Measurements from ENCODE around the gene IL4R.
"Not testable (repeated sequence)": the region's sequence is repeated elsewhere in the genome, so short reads cannot be mapped to it uniquely, and the experiment has no call there.

The IL4R gene

DNA sequence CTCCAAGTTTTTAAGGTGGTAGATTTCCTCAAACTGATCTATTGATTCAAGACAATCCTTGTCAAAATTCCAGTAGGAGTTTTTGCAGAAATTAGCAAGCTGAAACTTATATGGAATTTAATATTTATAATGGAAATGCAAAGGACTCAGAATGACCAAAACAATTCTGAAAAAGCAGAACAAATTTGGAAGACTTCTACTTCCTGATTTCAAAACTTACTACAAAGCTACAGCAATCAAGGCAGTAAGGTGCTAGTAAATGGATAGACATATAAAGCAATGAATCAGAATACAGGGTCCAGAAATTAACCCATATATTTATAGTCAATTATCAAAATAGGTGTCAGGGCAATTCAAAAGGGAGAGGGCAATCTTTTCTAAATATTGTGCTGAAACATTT is 76.4 kb downstream of the IL4R start:
- no peaks in the 10 kb centered on the region for H3K4me1 ChIP-seq (ENCODE audit: insufficient read depth, low read length)
- no peak overlapping the region for H3K9ac ChIP-seq (ENCODE audit: low read depth, low read length)
- H3K9me3 ChIP-seq (ENCODE audit: control insufficient read depth, insufficient read depth, low read length) = no peaks in the 10 kb centered on the region; the same call in 1 of the 2 replicates
- no peaks in the 10 kb centered on the region for H3K36me3 ChIP-seq (ENCODE audit: insufficient read depth, low read length)

GRCh38 chr16:27392671-27393070 is 78.9 kb downstream of the IL4R start:
- Histone ChIP-seq H3K4me1 (ENCODE audit: insufficient read depth, low read length) (no peaks in the 10 kb centered on the region), H3K9me3 (ENCODE audit: control insufficient read depth, insufficient read depth, low read length) (no peaks in the 10 kb centered on the region; the same call in 1 of the 2 replicates), H3K9ac (ENCODE audit: low read depth, low read length) (no peak overlapping the region), H3K36me3 (ENCODE audit: insufficient read depth, low read length) (no peaks in the 10 kb centered on the region)

DNA sequence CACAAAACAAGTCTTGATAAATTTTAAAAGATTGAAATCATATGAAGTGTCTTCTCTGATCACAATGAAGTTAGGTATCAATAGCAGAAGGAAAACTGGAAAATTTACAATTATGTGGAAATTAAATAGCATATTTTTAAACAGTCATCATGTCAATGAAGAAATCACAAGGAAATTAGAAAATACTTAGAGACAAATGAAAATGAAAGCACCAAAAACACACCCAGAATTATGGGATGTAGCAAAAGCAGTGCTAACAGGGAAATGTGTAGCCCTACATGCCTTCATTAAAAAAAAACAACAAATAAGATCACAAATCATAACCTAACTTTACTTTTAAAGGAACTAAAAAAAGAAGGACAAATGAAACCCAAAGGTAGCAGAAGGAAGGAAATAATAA is 80.7 kb downstream of the IL4R start:
- H3K9ac ChIP-seq (ENCODE audit: low read depth, low read length) = no peak overlapping the region
- no peaks in the 10 kb centered on the region for H3K36me3 ChIP-seq (ENCODE audit: insufficient read depth, low read length)
- no peaks in the 10 kb centered on the region; the same call in 1 of the 2 replicates for H3K9me3 ChIP-seq (ENCODE audit: control insufficient read depth, insufficient read depth, low read length)
- no peaks in the 10 kb centered on the region for H3K4me1 ChIP-seq (ENCODE audit: insufficient read depth, low read length)

GRCh38 chr16:27398341-27398893 is 84.6 kb downstream of the IL4R start:
- not testable (repeated sequence) for H3K4me1 ChIP-seq (ENCODE audit: insufficient read depth, low read length); H3K9me3 ChIP-seq (ENCODE audit: control insufficient read depth, insufficient read depth, low read length); H3K36me3 ChIP-seq (ENCODE audit: insufficient read depth, low read length); H3K9ac ChIP-seq (ENCODE audit: low read depth, low read length)

DNA sequence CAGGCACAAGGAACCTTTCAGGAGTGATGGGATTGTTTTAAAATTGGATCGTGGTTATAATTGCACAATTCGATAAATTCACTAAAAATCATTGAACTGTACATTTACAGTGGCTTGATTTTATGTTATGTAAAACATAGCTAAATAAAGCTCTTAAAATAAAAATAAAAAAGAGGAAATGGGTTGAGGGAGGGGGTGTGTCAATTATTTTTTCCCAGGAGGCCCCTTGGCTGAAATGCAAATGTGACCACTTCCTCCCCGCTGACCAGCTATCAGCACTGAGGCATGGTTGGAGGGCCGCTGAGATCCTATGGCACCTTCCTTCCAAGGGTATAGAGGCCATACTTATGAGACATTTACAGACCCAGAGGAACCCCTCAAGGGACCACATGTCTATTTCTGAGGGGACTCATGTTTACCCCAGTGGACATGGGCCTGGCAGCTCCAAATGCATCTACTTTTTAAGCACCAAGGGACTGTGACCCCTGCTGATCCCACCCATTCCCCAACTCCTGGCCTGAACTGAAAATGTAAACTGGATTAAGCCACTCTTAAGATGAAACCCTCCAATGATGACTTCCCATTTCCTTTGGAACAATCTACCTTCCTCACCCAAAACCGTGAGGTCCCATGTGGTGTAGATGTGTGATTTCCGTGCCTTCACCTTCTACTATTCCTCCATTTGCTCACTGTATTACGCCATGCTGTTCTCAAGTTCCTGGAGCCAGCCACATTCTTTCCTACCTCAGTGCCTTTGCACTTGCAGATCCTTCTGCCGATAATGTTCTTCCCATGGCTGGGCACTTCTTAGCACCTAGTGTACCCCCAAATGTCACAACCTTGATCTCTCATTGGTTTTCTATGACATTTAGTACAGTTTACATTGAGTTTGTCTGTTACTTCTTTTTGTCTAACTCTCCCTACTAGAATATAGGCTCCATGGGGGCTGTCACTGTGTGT is 85.4 kb downstream of the IL4R start:
- Histone ChIP-seq H3K9ac (ENCODE audit: low read depth, low read length) (no peak overlapping the region), H3K9me3 (ENCODE audit: control insufficient read depth, insufficient read depth, low read length) (no peaks in the 10 kb centered on the region), H3K36me3 (ENCODE audit: insufficient read depth, low read length) (no peaks in the 10 kb centered on the region), H3K4me1 (ENCODE audit: insufficient read depth, low read length) (peaks cover 6% of the 10 kb centered on the region; the same call in 1 of the 2 replicates)

DNA sequence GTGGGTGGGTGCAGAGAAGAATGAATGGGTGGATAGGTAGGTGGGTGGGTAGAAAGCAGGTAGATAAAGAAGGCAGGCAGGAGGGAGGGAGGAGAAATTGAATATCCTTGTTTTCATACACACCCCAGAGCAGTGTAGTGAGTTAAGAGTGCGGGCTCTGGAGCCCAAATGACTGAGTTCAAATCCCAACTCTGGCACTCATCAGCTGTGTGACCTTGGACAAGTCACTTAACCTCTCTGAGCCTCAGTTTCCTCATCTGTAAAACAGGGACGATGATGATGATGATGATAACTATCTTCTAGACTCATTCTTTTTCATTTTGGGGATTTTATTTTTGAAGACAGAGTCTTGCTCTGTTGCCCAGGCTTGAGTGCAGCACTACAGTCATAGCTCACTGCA is 86.2 kb downstream of the IL4R start:
- peaks cover 6% of the 10 kb centered on the region; the same call in 1 of the 2 replicates for H3K4me1 ChIP-seq (ENCODE audit: insufficient read depth, low read length)
- H3K9ac ChIP-seq (ENCODE audit: low read depth, low read length) = no peak overlapping the region
- H3K36me3 ChIP-seq (ENCODE audit: insufficient read depth, low read length) = no peaks in the 10 kb centered on the region
- no peaks in the 10 kb centered on the region for H3K9me3 ChIP-seq (ENCODE audit: control insufficient read depth, insufficient read depth, low read length)

DNA sequence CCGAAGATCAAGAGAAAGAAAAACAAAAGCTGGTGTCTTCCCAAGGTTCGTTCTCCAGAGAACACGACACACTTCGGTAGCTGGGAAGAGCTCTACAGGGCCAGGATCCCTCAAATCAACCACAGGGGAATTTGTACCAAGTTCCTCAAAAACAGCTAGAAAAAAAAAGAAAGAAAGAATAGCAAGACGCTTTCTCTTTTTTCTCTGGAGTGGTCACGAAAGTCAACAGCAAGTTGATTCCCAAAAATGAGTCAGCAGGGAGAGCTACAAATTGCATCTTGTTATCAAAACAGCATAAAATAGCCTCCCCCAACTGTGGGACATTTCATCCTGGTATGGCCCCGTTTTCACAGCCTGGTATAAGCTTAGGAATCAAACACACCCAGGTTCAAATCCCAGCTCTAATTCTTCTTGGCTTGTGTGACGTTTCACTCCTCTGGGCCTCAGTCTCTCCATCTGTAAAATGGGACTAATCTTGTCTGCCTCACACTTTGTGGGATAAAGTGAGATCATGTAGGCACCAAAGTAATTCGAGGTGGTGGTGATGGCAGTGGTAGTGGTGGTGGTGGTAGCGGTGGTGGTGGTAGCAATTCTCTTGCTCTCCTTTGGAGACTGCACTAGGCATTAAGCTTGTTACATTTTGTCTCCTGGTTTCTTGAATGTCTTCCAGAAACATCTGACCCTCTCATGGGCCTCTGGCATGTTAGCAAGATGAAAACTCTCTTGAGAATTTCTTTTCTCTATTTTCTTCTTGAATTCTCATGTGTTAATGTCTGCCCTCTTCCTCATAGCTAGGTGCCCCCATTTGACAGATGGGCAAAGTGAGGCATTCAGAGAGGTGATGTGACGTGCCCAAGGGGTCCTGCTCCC is 87.2 kb downstream of the IL4R start:
- Histone ChIP-seq H3K9me3 (ENCODE audit: control insufficient read depth, insufficient read depth, low read length) (no peaks in the 10 kb centered on the region), H3K9ac (ENCODE audit: low read depth, low read length) (no peak overlapping the region), H3K4me1 (ENCODE audit: insufficient read depth, low read length) (peaks cover 6% of the 10 kb centered on the region; the same call in 1 of the 2 replicates), H3K36me3 (ENCODE audit: insufficient read depth, low read length) (no peaks in the 10 kb centered on the region)

DNA sequence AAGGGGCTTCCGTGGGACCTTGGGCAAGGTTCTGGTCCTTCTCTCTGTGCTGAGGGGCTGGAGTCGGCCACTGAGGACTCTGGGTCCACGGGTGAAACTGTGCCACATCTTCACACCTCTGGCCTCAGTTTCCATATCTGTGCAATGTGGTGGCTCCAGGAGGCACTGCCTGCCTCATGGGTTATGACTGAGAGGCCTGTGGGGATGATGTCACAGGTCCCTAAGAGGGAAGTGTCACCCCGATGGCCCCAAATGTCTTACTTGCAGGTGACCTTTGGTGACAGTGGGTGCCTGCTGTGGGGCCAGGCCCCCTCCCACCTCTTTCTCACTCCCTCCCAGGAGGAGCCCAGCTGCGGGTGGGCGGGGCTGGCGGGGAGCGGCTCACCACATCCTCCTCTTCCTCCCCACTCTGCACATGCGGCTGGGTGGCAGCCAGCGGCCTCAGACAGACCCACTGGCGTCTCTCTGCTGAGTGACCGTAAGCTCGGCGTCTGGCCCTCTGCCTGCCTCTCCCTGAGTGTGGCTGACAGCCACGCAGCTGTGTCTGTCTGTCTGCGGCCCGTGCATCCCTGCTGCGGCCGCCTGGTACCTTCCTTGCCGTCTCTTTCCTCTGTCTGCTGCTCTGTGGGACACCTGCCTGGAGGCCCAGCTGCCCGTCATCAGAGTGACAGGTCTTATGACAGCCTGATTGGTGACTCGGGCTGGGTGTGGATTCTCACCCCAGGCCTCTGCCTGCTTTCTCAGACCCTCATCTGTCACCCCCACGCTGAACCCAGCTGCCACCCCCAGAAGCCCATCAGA is 88.2 kb downstream of the IL4R start, which contains the start of gene IL21R:
Gene IL21R (plus strand): TSS at position 407 of the 801 bp plus-strand sequence. CDS start 27,898 bp downstream, outside the sequence.
- H3K9ac ChIP-seq (ENCODE audit: low read depth, low read length) = no peak within 1 kb of the TSS
- H3K36me3 ChIP-seq (ENCODE audit: insufficient read depth, low read length) = no peaks in the 10 kb centered on the region
- H3K9me3 ChIP-seq (ENCODE audit: control insufficient read depth, insufficient read depth, low read length) = no peaks in the 10 kb centered on the region
- H3K4me1 ChIP-seq (ENCODE audit: insufficient read depth, low read length) = peaks cover 6% of the 10 kb centered on the region; the same call in 1 of the 2 replicates

GRCh38 chr16:27402569-27402963 is 88.8 kb downstream of the IL4R start:
- H3K36me3 ChIP-seq (ENCODE audit: insufficient read depth, low read length) = no peaks in the 10 kb centered on the region
- H3K9me3 ChIP-seq (ENCODE audit: control insufficient read depth, insufficient read depth, low read length) = no peaks in the 10 kb centered on the region
- H3K4me1 ChIP-seq (ENCODE audit: insufficient read depth, low read length) = peaks cover 6% of the 10 kb centered on the region; the same call in 1 of the 2 replicates
- H3K9ac ChIP-seq (ENCODE audit: low read depth, low read length) = no peak overlapping the region

- Histone ChIP-seq H3K4me1 (ENCODE audit: insufficient read depth, low read length) (peaks cover 9% of the 10 kb centered on the region; the same call in 1 of the 2 replicates), H3K9me3 (ENCODE audit: control insufficient read depth, insufficient read depth, low read length) (no peaks in the 10 kb centered on the region), H3K9ac (ENCODE audit: low read depth, low read length) (no peak overlapping the region)
Observed at GRCh38 chr16:27402964-27403600, 89.3 kb downstream of the IL4R start.

DNA sequence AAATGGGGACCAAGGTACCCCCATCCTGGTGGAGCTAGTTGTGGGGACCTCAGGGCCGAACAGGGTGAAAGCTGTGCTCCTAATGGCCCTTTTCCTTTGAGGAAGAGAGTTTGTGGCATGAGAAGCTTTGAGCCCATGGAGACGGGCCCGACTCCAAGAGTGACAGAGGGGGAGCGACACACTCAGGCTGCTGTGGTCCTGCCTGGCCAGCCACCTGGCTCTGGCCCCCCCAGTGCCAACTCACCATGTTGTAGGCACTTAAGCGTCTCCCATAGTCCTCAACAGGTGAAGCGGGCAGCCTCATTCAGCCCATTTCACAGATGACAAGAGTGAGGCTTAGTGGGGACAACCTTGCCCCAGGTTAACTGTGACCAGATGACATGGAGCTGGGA is 89.8 kb downstream of the IL4R start:
- Histone ChIP-seq H3K36me3 (ENCODE audit: insufficient read depth, low read length) (no peaks in the 10 kb centered on the region), H3K9ac (ENCODE audit: low read depth, low read length) (no peak overlapping the region), H3K9me3 (ENCODE audit: control insufficient read depth, insufficient read depth, low read length) (no peaks in the 10 kb centered on the region), H3K4me1 (ENCODE audit: insufficient read depth, low read length) (peaks cover 14% of the 10 kb centered on the region; the same call in 1 of the 2 replicates)

More at GRCh38 chr16:27402964-27403600, 89.3 kb downstream of the IL4R start:
- no peaks in the 10 kb centered on the region for H3K36me3 ChIP-seq (ENCODE audit: insufficient read depth, low read length)

- H3K4me1 ChIP-seq (ENCODE audit: insufficient read depth, low read length) = peaks cover 16% of the 10 kb centered on the region; the same call in 1 of the 2 replicates
- no peaks in the 10 kb centered on the region for H3K36me3 ChIP-seq (ENCODE audit: insufficient read depth, low read length)
- no peak overlapping the region for H3K9ac ChIP-seq (ENCODE audit: low read depth, low read length)
- H3K9me3 ChIP-seq (ENCODE audit: control insufficient read depth, insufficient read depth, low read length) = no peaks in the 10 kb centered on the region
Observed at GRCh38 chr16:27404163-27404823, 90.5 kb downstream of the IL4R start.

All from ES-I3 (cell line).